GM15510 (cell line): Measurements from ENCODE around the gene EFCAB9.

ENCODE experiments used
- POLR2A ChIP-seq: IDR thresholded peaks from 3 replicates; pipeline ENCODE4 v1.6.1; 2011; ENCODE audit warnings: borderline replicate concordance; ENCODE audit not compliant: insufficient read length; ENCODE audit errors: extremely low read depth

The EFCAB9 gene

GRCh38 chr5:172193872-172194271, at the start of gene EFCAB9:
TSS of gene EFCAB9 (plus strand) at chr5:172194172. CDS start at chr5:172194173, 1 bp downstream.
- TF ChIP-seq POLR2A = no peak

DNA sequence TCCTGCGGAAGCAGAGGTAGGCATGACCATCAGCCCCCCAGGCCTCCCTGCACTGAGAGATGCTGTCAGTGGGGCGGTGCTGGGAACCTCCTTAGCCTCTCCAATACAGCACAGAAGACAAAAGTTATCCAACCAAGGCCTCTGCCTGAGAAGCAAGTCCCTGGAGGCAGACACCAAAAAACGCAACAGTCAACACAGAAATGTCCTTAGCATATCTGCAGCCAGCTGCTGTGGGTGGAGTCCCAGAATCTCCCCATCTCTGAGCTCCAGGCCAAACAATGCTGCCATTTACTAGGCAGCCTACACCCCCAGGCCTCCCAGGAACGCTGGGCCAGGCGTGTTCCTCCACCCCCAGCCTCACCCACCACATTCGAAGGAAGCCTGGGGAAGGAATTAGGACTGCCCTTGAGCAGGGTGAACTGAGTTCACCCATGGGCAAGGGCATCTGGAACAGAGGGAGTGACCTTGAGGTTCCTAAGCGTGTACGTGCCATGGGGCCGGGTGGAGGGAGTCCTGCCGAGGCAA, 49.6 kb upstream of the EFCAB9 start:
- no peak for TF ChIP-seq POLR2A

GRCh38 chr5:172144931-172145869, 48.8 kb upstream of the EFCAB9 start:
- TF ChIP-seq POLR2A = no peak

DNA sequence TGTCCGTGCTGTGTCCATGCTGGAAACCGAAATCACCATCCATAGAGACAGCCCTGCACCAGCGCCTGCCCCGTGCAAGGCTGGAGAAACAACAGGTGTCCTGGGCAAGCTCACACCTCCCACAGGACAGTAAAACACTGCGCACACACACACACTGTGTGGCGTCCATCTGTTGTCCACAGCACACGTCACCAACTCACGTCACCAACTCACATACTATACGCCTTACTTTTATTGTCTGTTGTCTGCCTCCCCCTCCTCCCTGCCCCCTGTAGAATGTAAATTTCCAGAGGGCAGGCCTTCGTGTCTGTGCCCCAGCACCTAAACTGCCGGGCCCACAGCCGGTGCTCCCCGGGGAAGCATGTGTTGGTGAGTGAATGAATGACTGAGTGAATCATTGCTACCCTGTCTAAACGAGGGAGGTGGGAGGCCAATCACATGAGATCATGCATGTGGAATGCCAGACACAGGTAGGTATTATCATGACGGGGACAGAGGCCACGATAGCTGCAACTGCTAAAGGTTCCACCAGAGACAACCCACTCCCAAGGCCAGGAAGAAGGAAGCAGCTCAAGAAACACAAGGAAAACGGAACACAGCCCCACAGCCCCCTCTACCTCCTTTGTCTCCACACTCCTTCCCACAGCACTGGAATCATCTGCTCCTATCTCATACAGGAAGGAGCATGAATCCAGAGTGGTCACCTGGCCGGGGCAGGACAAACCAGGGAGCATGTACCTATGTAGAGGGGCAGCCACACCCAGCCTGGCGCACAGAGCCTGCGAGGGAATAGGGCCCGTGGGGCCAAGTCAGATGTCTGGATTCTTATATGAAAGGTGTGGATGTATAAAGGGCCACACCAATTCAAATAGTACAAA, 47.9 kb upstream of the EFCAB9 start:
- no peak for TF ChIP-seq POLR2A

DNA sequence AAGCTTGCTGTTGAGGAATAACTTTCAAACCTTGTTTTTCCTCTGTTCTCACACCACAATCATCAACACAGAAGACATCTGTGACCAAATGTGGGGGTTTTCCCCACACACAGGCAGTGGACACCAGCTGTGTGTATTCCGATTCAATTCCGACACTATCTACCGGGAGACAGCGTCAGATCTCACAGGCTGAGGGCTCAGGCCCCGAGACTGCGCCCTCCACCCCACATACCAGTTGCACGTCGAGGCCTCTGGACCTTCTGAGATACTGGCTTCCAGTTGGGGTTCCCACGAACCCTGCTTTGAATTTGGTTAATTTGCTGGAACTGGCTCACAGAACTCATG, 47.3 kb upstream of the EFCAB9 start:
- no peak for TF ChIP-seq POLR2A

- no peak for TF ChIP-seq POLR2A
Observed at GRCh38 chr5:172147857-172148256, 46.1 kb upstream of the EFCAB9 start.

GRCh38 chr5:172148381-172148780, 45.6 kb upstream of the EFCAB9 start:
- no peak for TF ChIP-seq POLR2A

DNA sequence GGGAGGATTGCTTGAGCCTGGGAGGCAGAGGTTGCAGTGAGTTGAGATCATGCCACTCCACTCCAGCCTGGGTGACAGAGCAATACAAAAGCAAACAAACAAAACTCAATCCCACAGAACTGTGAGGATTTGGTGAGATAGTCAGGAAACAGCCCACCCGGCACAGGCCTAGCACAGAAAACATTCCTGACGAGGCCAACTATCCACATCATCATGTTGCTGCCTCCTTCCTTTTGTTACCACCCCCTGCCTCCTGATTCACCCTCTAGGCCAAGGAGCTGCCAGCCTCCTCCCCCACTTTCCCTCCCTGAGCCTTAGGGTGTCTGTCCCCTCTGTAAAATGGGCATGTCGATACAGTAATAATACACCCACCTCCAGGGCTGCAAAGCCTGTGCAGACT, 44.9 kb upstream of the EFCAB9 start:
- no peak for TF ChIP-seq POLR2A

DNA sequence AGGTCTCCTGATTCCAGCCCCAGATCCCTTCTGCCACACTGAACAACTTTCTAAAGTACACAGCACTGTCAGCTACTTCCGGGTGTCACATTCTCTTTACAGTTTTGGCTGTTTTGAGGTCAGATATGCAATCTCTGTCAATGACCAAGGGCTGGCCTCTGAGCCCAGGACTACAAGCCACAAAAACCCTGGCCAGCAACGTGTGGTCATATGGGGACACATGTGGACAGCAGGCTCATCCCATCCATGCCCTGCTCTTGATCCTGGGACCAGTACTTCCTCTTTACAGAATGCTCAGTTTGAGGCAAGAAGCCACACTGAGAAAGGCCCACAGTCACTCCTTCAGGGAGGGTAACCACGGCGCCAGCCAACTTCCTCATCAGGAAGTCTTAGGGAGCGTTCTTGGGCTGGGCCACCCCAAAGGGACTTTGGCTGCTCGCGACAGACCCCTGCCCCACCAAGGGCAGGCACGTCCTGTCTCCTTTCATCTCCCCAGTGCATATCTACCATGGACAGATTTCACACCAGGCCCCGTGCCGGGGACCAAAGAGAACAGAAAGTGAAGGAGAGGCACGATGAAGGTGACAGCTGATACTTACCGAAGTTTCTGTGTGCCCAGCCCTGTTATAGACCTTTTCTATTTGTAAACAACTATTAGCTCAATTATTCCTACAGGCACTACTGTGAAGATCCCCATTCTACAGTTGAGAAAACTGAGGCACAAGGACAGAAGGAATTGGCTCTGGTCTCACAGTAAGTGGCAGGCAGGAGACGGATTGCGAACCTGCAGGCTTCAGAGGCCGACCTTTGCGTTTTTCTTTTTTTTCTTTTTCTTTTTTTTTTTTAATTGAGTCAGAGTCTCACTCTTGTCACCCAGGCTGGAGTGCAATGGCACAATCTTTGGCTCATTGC, 43.2 kb upstream of the EFCAB9 start:
- no peak for TF ChIP-seq POLR2A

- TF ChIP-seq POLR2A = no peak
Observed at GRCh38 chr5:172151661-172152210, 42.2 kb upstream of the EFCAB9 start.

GRCh38 chr5:172153695-172154094, 40.3 kb upstream of the EFCAB9 start:
- no peak for TF ChIP-seq POLR2A

GRCh38 chr5:172156541-172156994, 37.4 kb upstream of the EFCAB9 start:
- TF ChIP-seq POLR2A = no peak

GRCh38 chr5:172159016-172159415, 35.0 kb upstream of the EFCAB9 start:
- TF ChIP-seq POLR2A = no peak

DNA sequence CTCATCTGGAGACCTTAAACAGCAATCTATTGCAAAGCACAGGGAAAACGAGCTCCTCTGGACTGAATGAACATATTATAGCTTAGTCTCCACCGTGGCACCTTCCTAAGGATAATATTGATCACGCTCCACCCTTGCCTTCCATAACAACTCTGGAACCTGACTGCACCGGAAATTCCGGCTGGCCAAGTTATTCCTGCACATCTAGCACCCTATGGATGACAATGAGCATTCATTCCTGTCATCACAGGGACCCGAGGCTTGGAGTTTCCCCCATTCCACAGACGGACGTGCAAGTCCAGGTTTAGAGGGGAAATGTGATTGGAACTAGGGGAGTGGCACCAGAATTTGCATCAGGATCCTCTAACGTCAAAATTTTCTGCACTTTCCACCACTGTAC, 33.5 kb upstream of the EFCAB9 start:
- TF ChIP-seq POLR2A = no peak

DNA sequence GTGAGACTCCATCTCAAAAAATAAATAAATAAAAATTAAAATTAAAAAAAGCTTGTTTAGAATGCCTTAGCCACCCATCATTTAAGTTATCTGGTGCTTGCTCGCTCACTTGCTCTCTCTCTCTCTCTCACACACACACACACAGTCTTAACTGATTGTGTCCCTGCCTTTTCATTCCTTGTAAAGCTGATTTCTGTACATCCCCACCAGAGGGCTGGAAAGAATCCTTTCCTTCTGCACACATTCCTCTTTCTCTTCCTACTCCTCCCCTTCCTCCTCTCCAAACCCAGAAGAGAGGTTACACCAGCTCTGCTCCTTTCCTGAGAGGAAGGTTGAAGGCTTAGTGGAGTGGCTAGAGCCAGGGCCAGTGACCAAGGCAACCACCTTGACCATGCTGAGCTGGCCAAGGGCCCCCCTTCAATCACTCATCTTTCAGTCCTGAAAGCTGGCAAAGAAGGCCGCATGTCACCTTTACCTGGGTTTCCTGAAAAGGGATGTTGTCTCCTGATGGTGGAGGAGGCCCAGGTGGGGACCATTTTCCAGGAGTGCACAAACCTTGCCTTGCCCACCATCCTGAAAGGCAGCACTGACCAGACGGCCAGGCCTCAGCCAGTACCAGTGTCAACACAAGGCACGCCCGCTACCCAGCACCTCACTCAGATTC, 31.5 kb upstream of the EFCAB9 start:
- no peak for TF ChIP-seq POLR2A
